T-helper 1 cell (primary cell): ENCODE results near the gene EN1.

ENCODE experiments used
- DNase-seq, 5 donors: peaks; one replicate each; pipeline ENCODE4 v3.0.0-alpha.2; 2012 to 2020

Gene EN1

DNA sequence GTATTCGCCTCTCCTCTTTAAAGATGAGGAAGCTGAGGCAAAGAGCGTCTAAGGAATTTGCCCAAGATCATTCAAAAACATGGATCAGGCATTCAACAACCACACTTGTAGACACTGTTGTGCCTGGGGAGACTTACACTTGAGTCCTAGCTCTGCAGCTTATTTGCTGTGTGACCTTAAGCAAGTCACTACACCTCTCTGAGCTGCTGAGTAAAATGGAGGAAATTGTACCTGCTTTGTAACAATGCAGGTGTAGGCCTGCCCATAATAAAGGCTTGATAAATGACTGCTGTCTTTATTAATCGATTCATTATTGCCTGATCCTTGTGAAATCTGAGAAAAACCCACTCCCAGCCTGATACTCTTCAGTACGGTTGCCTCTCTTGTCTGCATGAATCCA, 30.8 kb downstream of the EN1 start:
- DNase-seq, result no peak

GRCh38 chr2:118815731-118816130, 31.7 kb downstream of the EN1 start:
- no peak for DNase-seq

GRCh38 chr2:118815314-118815713, 32.1 kb downstream of the EN1 start:
- no peak for DNase-seq

DNA sequence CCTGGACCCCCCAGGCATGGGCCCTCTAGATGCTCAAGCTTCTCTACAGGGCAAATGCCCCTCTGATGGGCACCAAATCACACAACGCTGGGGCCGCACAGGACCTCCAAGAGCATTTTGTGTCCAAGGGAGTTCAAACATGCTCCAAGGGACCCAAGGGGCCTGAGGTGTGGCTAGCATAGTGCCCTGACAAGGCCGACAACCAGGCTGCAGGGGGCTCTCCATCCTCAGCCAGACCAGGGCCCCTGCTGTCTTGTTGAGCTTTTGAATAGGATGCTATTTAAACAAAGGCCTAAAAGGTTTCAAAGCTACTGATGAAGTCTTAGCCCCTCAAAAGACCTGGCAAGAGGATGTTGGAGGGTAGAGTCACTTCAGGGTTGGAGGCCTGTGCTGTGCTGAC, 33.1 kb downstream of the EN1 start:
- DNase-seq, result no peak

GRCh38 chr2:118813601-118814339, 33.7 kb downstream of the EN1 start:
- no peak for DNase-seq

DNA sequence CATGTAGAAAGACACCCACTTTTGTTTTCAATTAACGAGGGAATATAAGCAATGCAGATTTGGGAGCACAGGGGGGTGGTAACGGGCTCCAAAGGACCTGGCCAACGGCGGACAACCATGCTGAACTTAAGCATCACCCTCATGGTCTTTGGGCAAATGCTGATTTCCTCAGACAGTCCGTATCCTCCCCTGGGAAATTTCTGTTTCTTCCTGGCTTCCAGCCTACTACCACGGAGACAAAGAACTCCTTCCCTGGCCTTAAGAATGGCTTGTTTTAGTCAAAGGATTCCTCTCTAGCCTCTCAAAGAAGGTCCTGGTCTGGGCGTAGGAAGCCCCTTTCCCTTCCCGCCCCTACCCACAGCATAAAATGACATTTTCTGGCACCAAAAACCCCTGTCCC, 34.3 kb downstream of the EN1 start:
- DNase-seq, result no peak

DNA sequence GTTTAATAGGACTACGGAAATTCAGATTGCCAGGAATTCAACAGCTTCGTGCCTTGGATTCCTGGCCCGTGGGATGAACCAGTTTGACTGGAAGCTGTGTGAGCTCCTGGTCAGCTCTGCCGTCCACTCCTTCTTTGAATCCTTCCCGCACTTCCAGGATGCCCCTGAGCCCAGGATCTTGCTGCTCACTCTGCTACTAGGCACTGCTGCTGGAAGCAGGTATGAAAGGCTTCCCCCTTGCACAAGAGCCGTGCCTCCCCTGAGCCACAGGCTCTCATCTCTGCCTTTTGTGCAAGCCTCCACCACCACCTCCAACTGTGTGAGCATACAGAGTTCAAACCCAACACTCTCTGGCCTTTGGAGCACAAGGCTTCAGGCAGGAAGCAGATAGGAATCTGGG, 34.9 kb downstream of the EN1 start:
- no peak for DNase-seq

- DNase-seq, result no peak
Measured at GRCh38 chr2:118811514-118812115, 35.8 kb downstream of the EN1 start.

DNA sequence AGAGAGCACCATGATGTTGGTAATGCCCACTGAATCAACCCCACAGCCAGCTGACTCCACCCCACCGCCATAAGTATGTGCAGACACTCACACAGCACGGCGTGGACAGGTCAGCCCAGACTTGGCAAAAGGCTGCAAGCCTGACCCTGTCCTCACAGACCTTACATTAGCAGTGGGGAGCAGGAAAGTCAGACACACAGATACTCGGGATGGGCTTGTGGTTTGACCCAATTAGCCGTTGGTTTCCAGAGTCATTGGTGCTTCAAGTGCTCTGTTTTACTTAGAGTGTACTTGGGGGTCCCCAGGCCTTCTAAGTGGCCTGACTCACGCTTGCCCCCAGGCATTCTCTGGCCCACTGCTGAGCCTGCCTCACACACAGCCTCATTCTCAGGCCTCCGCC, 36.7 kb downstream of the EN1 start:
- no peak for DNase-seq

DNA sequence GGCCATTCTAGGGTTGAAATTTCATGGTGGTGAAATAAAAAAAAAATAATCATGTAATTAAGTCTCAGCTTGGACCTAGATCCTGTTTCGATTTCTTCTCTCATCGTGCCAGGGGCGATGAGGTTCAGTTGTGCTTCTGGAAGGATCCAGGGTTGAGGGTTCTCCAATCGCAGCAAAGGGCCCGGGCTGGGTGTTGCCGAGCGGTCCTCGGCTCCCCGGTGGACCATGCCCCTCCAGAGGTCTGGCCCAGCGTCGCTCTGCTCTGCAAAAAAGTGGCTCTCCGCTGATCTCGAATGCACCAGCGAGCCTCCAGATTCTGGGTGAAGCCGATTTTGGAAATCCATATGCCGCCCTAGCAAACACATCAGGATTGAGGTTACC, 39.0 kb downstream of the EN1 start:
- no peak for DNase-seq

DNA sequence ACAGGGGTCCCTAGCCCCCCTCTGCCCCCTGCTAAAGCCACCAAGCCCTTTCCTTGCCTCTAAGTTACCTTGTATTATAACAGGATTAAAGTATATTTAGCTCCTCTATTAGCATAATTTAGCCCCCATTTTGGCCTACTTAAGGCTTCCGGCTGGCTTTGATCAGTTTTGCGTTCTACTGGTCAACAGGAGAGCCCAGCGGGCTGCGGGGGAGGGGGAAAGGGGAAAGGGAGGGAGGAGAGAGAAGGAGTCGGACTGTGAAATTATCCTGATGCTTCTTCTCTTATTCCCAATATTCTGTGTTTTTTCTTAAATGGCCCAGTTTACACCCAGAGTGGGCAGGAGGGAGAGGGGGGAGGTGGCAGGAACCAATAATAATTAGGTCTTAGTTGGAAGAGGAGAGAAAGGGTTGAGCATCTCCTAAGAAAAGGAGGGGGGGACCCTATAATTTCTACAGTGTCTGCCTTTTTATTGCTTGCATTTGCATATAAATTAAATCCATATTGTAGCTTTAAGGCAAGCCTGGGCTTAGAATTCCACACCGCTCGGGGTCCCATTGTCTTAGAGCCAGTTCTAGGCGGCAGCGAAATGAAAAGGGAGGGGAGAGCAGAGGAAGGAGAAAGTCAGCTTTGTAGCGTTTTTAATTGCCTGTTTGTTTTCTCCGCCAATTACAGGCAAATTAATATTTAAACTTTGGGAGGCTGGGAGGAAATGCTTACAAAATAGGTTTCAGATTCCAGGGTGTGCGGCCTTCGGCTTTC, 39.6 kb downstream of the EN1 start:
- no peak for DNase-seq

GRCh38 chr2:118806797-118807667, 40.4 kb downstream of the EN1 start:
- no peak for DNase-seq

DNA sequence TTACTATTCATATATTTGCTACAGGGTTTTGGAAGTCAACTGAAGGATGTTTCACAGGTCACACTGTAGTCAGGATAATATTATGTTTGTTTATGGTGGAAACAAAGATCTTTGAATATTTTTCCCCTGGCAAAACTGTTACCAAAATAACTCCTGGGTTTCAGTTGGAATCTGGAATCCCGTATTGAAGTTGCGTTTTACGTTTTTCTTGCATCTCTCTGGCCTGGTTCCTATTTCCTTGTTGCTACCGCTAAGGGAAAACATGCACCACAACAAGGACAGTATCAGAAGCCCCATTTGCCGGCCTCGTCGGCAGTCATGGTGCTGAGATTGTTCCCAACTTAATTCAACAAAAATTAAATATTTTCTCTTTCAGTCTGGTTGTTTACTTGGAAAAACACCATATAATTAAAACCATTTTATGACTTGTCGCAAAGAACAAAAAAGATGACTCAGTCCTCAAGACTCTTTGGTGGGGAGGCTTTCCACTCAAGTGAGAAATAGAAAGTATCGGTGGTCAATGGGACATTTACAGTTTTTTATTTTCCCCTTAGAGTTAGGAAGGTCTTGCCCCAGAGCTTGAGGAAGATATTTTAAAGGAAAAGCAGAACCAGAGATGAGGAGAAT, 42.3 kb downstream of the EN1 start:
- DNase-seq, result no peak

- DNase-seq, result no peak
Measured at GRCh38 chr2:118803012-118803411, 44.4 kb downstream of the EN1 start.

GRCh38 chr2:118801151-118801550, 46.3 kb downstream of the EN1 start:
- no peak for DNase-seq

DNA sequence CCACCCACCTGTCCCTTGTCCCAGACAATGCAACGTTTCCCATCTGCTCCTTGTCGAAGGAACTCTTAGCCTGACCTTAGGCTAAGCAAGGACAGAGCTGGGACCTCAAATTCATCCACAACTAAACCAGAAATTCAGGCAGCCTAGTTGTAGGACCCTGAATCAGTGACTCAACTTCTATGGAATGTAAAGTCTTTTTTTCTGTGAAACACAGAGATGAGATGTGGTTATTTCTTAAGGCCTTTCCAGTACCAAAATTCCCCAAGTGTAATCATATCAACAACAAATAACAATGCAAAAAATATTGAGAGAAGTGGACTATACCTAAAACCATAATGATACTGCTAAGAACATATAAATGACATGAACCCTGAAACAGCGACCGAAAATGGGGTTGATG, 46.7 kb downstream of the EN1 start:
- DNase-seq, result no peak

GRCh38 chr2:118794546-118794945, 52.9 kb downstream of the EN1 start:
- no peak for DNase-seq
